ENCODE results near the gene LAMP1.
"Not testable (repeated sequence)": the region's sequence is repeated elsewhere in the genome, so short reads cannot be mapped to it uniquely, and the experiment has no call there.

Gene LAMP1, protein sequence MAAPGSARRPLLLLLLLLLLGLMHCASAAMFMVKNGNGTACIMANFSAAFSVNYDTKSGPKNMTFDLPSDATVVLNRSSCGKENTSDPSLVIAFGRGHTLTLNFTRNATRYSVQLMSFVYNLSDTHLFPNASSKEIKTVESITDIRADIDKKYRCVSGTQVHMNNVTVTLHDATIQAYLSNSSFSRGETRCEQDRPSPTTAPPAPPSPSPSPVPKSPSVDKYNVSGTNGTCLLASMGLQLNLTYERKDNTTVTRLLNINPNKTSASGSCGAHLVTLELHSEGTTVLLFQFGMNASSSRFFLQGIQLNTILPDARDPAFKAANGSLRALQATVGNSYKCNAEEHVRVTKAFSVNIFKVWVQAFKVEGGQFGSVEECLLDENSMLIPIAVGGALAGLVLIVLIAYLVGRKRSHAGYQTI

GRCh38 chr13:113296823-113297369 is at the start of gene LAMP1:
LAMP1 (plus strand) TSS chr13:113297239; CDS start chr13:113297435, 196 bp downstream.
- H3K36me3 ChIP-seq, result 0 out of 2 replicates have a peak, but pooled peaks cover 12% of the 10 kb centered on the region
- H3K4me1 ChIP-seq, result peaks cover 33% of the 10 kb centered on the region
- H3K27me3 ChIP-seq, result peaks cover 27% of the 10 kb centered on the region
- no peaks in the 10 kb centered on the region for H3K9me3 ChIP-seq
- H3K9ac ChIP-seq, result peak within 1 kb of the TSS; percentile 96
- H3K4me3 ChIP-seq, result peak within 1 kb of the TSS; percentile 93
- peak within 1 kb of the TSS; percentile 93 for H3K27ac ChIP-seq
- peak within 1 kb of the TSS; percentile 93 for H3K4me2 ChIP-seq
- TF ChIP-seq Cebpa-rat (IDR thresholded peaks at IDR 0.05), result no peak
- H4K20me1 ChIP-seq, result peaks cover 43% of the 10 kb centered on the region

DNA sequence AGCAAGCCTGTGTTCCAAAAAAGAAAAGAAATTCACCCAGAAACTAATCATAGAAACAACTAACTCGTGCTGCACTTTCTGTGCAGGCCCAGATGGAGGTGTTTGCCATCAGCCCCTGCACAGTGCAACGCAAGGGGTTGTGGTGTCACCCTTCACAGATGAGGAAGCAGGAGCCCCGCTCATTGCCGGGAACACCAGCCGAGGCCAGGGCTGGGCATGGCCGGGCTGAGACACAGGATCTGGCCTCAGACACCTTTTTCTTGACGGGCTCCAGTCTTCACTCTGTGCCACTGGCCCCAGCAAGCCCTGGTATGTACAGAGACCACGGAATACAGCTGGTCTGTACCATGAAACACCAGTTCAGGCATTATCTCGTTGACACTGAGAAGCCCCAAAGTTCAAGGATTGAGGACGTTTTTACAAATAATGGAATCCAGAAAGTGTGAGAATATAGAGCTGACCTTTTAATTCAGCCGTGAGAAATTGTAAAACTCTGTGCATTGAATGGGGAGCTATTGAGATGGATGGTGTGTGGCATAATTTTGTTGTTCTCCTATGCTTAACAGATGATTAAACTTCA is 44.4 kb upstream of the LAMP1 start:
- H3K36me3 ChIP-seq, result peaks cover 96% of the 10 kb centered on the region
- H3K4me3 ChIP-seq, result no peak overlapping the region
- no peaks in the 10 kb centered on the region for H3K9me3 ChIP-seq
- no peak overlapping the region for H3K27ac ChIP-seq
- no peaks in the 10 kb centered on the region for H3K4me1 ChIP-seq
- no peaks in the 10 kb centered on the region for H3K27me3 ChIP-seq
- no peak for TF ChIP-seq Cebpa-rat (IDR thresholded peaks at IDR 0.05)
- H3K9ac ChIP-seq, result no peak overlapping the region
- peaks cover 27% of the 10 kb centered on the region; the same call in 1 of the 2 replicates for H4K20me1 ChIP-seq
- no peak overlapping the region for H3K4me2 ChIP-seq

DNA sequence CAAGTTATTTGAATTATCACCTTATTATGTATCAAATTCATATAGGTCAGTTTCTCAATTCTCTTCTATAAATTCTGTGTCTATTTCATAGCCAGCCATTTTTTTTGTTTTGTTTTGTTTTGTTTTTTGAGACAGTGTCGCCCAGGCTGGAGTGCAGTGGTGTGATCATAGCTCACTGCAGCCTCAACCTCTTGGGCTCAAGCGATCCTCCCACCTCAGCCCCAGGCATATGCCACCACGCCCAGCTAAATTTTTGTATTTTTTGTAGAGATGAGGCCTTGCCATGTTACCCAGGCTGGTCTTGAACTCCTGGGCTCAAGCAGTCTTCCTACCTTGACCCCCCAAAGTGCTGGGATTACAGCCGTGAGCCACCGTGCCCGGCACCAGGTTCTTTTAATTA is 39.1 kb upstream of the LAMP1 start:
- Histone ChIP-seq H3K36me3 (peaks cover 93% of the 10 kb centered on the region), H4K20me1 (peaks cover 13% of the 10 kb centered on the region; the same call in 1 of the 2 replicates)
- H3K4me3 ChIP-seq, H3K4me2 ChIP-seq, H3K4me1 ChIP-seq, H3K9ac ChIP-seq, H3K27ac ChIP-seq, H3K9me3 ChIP-seq, H3K27me3 ChIP-seq: not testable (repeated sequence)

DNA sequence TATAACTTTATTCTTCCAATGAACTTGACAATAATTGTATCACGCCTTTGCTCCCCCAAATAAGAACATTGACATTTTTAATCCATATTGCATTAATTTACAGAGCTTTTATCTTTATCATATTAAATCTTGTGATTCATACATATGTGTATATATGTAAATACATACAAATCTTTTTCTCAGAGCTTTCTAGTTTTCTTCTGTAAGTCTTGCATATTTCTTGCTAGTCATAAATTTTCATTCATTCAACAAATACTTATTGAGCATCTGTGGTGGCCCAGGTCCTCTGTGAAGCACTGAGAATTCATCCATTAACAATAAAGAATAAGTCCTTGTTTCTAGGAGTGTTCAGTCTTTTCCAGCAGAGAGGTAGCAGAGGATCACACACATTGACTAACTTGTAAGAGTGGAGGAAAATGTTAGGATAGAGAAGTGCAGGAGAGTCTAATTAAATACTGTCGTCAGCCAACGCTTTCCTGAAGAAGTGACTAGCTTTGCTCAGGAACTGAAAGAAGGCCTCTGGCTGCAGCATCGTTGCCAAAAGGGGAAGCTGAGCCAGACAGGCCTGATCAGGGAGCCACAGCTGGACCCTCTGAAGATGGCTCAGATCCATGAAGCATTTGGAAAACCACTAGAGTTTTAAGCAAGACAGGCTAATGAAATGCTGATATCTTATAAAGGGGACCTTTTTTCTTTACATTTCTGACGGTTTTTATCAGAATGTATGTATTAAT is 38.6 kb upstream of the LAMP1 start:
- Histone ChIP-seq H3K36me3 (peaks cover 91% of the 10 kb centered on the region), H3K4me2 (no peak overlapping the region)

DNA sequence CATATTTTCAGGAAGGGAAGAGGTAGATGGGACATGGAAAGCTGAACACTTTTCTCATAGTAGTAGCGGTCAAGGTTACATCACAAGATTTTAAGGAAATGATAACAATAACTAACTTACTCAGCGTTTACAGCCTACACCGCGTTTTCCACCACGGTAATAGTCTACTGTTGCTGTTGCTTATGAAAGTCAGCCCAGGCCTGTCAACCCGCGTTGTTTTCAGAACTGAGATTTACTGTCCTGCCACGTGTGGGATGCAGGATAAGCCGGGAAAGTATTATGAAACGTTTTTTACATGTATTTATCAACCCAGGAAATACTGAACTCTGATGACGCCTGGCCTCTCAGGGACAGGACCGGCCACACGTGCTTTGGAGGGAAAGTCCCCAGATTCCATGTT is 36.0 kb upstream of the LAMP1 start:
- Histone ChIP-seq H3K9ac (no peak overlapping the region), H3K27me3 (no peaks in the 10 kb centered on the region), H3K4me1 (0 out of 2 replicates have a peak, but pooled peaks cover 4% of the 10 kb centered on the region), H3K36me3 (peaks cover 78% of the 10 kb centered on the region), H3K9me3 (no peaks in the 10 kb centered on the region), H3K4me3 (no peak overlapping the region), H3K4me2 (no peak overlapping the region), H3K27ac (no peak overlapping the region), H4K20me1 (0 out of 2 replicates have a peak, but pooled peaks cover 4% of the 10 kb centered on the region)
- TF ChIP-seq Cebpa-rat (IDR thresholded peaks at IDR 0.05), result no peak

More for the DNA sequence above, 38.6 kb upstream of the LAMP1 start:
- peaks cover 11% of the 10 kb centered on the region; the same call in 1 of the 2 replicates for H4K20me1 ChIP-seq
- no peak overlapping the region for H3K27ac ChIP-seq
- no peaks in the 10 kb centered on the region for H3K27me3 ChIP-seq
- no peak overlapping the region for H3K9ac ChIP-seq
- H3K9me3 ChIP-seq, result no peaks in the 10 kb centered on the region
- H3K4me3 ChIP-seq, result no peak overlapping the region
- 0 out of 2 replicates have a peak, but pooled peaks cover 4% of the 10 kb centered on the region for H3K4me1 ChIP-seq
- no peak for TF ChIP-seq Cebpa-rat (IDR thresholded peaks at IDR 0.05)

GRCh38 chr13:113263016-113263415 is 34.0 kb upstream of the LAMP1 start:
- H3K36me3 ChIP-seq, result peaks cover 63% of the 10 kb centered on the region
- not testable (repeated sequence) for H3K4me3 ChIP-seq, H3K27me3 ChIP-seq, H3K4me1 ChIP-seq, H3K9me3 ChIP-seq, H3K9ac ChIP-seq, H4K20me1 ChIP-seq, H3K4me2 ChIP-seq, H3K27ac ChIP-seq

DNA sequence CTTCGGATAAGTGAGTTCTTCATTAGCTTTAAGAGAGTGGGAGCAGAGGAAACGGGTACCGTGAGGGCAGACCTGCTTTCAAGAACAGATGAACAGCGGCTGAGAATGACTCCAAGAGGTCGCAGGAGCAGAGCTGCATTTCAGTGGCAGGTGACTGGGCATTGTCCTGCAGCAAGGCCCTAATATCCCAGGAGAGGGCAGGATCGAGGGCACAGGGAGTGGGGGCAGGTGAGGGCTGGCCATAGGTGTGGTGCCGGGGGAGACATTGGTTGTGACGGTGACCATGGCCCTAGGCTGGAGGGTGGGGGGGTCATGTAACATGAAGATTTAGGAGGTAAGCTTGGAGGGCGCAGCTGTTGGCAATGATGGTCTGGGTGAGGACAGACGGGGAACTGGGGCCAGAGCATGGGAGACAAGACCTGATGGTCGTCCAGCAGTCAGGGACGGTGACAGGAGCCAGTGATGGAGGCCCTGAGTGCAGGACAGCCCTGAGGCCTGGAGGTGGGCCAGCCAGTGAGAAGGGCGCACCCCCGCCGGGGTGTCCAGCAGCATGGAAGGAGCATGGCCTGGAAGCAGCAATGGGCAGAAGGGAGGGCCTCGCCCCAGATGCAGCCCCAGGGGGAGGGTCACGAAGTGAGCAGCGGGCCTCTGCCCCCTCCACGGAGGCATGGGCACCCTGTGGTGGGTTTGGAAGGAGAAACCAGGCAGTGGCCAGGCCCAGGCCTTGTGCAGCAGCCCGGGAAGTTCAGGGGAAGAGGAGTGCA is 29.2 kb upstream of the LAMP1 start:
- Histone ChIP-seq H4K20me1 (no peaks in the 10 kb centered on the region), H3K9ac (no peak overlapping the region), H3K36me3 (peaks cover 16% of the 10 kb centered on the region), H3K4me2 (no peak overlapping the region), H3K27me3 (no peaks in the 10 kb centered on the region), H3K9me3 (no peaks in the 10 kb centered on the region), H3K27ac (no peak overlapping the region), H3K4me3 (no peak overlapping the region), H3K4me1 (0 out of 2 replicates have a peak, but pooled peaks cover 4% of the 10 kb centered on the region)
- TF ChIP-seq Cebpa-rat (IDR thresholded peaks at IDR 0.05), result no peak

DNA sequence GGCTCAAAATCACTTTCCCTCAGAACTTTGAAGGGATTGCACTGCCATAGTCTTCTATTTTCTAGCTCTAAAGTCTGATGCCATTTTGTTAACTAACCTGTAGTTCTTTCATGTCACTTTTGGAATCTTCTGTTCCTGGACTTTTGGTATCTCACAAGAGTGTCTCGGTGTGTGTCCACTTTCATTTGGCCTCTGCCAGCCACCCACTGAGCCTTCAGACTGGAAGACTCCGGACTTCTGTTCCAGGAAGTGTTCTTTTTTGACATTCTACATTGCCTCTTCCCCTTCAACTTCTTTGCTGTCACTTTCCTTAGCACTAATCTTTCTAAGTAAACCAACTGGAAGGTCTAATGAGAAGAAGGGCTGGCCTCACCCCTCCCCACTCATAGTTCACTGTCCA is 25.0 kb upstream of the LAMP1 start:
- Histone ChIP-seq H3K9ac (no peak overlapping the region), H3K4me3 (no peak overlapping the region), H3K36me3 (no peaks in the 10 kb centered on the region; the same call in 1 of the 2 replicates), H3K9me3 (no peaks in the 10 kb centered on the region), H3K4me2 (no peak overlapping the region), H3K4me1 (peaks cover 23% of the 10 kb centered on the region), H3K27ac (no peak overlapping the region), H4K20me1 (no peaks in the 10 kb centered on the region), H3K27me3 (peaks cover 4% of the 10 kb centered on the region; the same call in 1 of the 2 replicates)
- no peak for TF ChIP-seq Cebpa-rat (IDR thresholded peaks at IDR 0.05)

- H3K4me1 ChIP-seq, result peaks cover 23% of the 10 kb centered on the region
These were observed 24.3 kb upstream of the LAMP1 start for GRCh38 chr13:113272701-113273181.

More at GRCh38 chr13:113272701-113273181, 24.3 kb upstream of the LAMP1 start:
- no peaks in the 10 kb centered on the region; the same call in 1 of the 2 replicates for H3K36me3 ChIP-seq
- peaks cover 4% of the 10 kb centered on the region; the same call in 1 of the 2 replicates for H3K27me3 ChIP-seq
- H4K20me1 ChIP-seq, result no peaks in the 10 kb centered on the region
- no peak overlapping the region for H3K4me3 ChIP-seq
- no peak overlapping the region for H3K27ac ChIP-seq
- H3K9me3 ChIP-seq, result no peaks in the 10 kb centered on the region
- no peak overlapping the region for H3K4me2 ChIP-seq
- no peak overlapping the region for H3K9ac ChIP-seq
- no peak for TF ChIP-seq Cebpa-rat (IDR thresholded peaks at IDR 0.05)
